GM18505 (cell line): ENCODE measurements around the gene UBE2E3.

Experiments used
- ATAC-seq: cut with Tn5 transposase; IDR thresholded peaks from one replicate; pipeline ENCODE4 v1.9.1; 2021; ENCODE audit not compliant: unreplicated experiment
- POLR2A ChIP-seq: IDR thresholded peaks from 4 replicates; pipeline ENCODE4 v1.6.1; 2011; ENCODE audit warnings: borderline replicate concordance; ENCODE audit not compliant: insufficient read depth, insufficient read length; ENCODE audit errors: extremely low read depth

Gene UBE2E3

DNA sequence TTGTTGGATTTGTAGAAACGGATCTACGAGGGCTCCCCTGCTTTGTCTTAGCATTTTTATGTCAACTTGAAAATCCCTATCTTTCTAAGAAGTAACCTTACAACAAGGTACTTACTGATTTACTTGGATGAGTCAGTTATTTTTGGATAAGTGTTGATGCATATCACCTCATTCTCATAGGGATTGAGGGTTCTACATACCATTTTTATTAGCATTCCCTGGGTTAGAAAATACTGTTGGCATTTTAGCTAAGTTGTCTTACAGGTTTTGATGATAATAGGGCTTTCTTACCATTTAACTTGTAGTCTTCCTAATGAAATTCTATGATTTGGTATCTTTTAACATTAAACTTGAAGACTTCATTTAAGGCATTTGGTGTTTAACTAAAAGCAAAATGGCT, 125.2 kb downstream of the UBE2E3 start:
- no peak for TF ChIP-seq POLR2A
- ATAC-seq, result no peak

DNA sequence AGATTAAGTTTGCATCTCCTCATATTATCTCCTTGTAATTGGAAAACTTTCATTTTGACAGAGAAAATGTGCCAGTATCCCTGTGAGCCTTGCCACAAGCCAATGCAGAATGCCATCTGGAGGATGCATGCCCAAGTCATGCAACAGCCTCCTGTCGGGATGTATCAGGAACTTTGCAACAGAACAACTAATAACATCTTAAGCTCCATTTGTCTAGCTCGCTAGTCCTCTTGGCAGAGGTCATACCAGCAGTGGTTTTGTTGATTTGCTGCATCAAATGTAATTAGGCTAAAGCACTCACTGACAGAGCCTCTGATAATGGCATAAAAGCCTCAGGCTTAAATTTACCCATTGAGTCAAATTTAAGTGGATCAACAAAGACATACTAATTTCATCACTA, 125.8 kb downstream of the UBE2E3 start:
- ATAC-seq, result no peak
- TF ChIP-seq POLR2A, result no peak

DNA sequence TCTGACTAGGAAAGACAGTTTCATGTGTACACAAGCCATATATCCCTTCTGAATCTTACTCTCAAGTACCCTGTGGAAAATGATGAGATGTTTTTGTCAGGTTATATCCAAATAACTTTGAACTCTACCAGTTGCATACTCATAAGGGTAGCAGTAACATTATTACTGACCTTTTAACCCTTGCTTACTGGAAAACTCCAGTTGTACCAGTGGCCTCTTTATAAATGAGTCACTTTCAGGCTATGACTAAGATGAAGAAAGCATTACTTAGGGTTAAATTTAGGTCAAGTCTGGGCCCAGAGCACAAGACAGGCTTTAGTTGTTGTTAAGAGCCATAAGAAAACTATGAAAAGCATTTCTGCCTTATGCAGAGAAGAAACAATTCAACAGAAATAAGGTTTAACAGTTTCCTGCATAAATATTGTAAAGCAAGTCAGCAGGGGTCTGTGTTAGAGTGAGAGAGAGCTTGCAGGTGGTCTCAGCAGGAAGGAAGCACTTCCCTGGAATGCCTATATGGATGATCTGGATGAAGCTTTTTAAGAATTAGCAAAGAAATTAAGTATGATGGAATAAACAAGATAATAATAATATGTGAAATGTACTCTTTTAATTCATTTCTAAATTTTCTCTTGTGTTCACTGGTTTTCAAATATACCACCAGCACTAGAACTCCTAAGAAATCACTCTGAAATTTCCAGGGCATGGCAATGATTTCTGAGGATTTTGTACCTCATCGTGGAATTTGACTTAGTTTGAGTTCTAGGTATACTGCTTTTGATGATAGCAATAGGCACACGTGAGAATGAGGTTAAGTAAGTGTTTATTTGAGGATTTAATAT, 126.6 kb downstream of the UBE2E3 start:
- ATAC-seq, result peak; percentile 99
- no peak for TF ChIP-seq POLR2A

DNA sequence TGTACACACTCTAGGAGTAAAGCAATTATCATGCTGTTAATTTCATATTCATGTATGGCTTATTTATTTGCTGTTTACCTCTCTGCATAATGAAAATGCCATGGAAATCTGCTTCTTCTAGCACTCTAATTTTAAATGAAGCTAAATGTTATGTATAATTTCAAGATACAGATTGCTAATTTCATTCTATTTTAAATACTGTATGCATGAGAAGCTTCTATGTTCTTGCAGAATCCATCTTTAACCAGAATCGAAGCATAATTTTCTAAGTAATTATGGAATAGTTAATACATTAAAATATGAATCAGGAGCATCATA, 127.2 kb downstream of the UBE2E3 start:
- no peak for ATAC-seq

DNA sequence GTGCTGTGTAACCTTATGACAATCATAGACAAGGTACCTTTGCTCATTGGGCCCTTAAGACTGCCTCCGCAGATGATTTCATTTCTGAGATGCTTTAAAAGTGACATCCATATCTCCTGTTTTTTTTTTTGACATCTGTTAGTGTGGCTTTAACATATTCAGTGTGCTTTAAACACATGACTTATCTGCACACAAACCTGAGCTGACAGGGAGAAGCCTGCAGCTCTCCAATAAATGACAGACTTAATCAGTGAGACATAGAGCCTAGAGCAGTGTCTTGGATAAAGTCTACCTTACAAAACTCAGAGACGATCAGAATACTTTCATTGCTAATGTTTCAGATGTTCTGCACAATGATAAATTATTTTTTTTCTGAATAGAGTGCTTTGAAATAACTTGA, 130.7 kb downstream of the UBE2E3 start:
- ATAC-seq, result no peak
- TF ChIP-seq POLR2A, result no peak

More for the DNA sequence above, 127.2 kb downstream of the UBE2E3 start:
- TF ChIP-seq POLR2A, result no peak

DNA sequence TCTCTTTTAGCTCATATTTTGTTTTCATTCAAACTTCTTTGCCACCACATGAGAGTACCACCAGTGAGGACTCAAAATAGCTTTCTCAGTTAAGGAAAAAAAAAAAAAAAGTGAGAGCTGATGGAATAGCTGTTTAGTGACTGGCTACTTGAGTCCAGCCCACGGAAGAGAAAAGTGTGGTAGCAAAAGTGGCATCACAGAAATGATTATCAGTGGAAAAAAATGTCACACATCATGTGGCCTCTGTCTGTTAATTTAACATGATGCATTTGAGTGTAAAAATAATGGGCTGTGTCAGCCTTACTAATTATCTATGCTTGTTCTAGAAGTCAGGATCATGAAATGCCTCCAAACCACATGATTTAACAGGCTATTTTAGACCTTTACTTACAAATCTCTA, 132.5 kb downstream of the UBE2E3 start:
- TF ChIP-seq POLR2A, result no peak
- ATAC-seq, result no peak
